ENCODE results near the gene MOB3A.

Gene MOB3A

DNA sequence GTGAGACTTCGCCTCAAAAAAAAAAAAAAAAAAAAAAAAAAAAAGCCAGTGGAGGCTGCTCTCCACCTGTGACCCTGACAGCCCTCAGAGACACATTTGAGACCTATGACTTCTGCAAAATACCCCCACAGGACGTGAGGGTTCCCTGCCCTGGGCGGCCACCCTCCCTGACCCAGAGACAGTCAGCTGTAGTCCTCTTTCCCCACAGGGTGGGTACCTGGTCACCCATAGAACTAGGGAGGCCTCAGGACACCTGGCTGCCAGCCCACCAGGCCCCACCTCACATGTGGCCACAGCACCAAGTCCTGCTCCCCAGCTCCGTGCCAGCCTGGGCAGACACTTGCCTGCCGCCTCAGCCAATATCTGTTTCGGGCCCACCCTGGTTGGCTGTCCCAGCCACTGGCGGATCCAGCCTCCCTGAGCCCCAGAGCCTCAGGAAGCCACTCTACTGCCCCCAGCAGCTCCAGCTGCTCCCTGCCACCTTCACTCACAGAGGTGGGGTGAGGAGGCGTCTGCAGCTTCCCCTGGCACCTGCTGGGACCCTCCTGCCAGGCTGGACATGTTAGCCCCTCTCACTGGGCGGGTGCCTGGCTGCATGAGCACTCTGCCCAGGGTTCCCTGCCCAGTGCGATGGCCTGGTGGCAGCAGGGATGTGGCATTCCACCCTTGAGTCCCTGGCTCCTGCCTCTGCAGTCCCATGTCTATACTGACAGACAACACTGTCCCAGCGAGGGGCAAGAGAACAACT, 52.0 kb downstream of the MOB3A start:
- TF ChIP-seq, protein P1, sequence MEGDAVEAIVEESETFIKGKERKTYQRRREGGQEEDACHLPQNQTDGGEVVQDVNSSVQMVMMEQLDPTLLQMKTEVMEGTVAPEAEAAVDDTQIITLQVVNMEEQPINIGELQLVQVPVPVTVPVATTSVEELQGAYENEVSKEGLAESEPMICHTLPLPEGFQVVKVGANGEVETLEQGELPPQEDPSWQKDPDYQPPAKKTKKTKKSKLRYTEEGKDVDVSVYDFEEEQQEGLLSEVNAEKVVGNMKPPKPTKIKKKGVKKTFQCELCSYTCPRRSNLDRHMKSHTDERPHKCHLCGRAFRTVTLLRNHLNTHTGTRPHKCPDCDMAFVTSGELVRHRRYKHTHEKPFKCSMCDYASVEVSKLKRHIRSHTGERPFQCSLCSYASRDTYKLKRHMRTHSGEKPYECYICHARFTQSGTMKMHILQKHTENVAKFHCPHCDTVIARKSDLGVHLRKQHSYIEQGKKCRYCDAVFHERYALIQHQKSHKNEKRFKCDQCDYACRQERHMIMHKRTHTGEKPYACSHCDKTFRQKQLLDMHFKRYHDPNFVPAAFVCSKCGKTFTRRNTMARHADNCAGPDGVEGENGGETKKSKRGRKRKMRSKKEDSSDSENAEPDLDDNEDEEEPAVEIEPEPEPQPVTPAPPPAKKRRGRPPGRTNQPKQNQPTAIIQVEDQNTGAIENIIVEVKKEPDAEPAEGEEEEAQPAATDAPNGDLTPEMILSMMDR (IDR thresholded peaks at IDR 0.05; ENCODE audit: control insufficient read depth, extremely low read depth, insufficient read depth) = no peak
- H3K4me3 ChIP-seq (ENCODE audit: low read depth, low read length) = no peak overlapping the region
- no peak for DNase-seq (ENCODE audit: low read depth)

- DNase-seq (ENCODE audit: low read depth) = no peak
- peak overlapping the region; percentile 17; the same call in 1 of the 2 replicates for H3K4me3 ChIP-seq (ENCODE audit: low read depth, low read length)
Measured at GRCh38 chr19:2043251-2043641, 52.9 kb downstream of the MOB3A start.

GRCh38 chr19:2042485-2043250, 53.5 kb downstream of the MOB3A start:
- TF ChIP-seq, protein P1 (IDR thresholded peaks at IDR 0.05; ENCODE audit: control insufficient read depth, extremely low read depth, insufficient read depth) = no peak
- no peak for DNase-seq (ENCODE audit: low read depth)
- H3K4me3 ChIP-seq (ENCODE audit: low read depth, low read length) = peak overlapping the region; percentile 26; the same call in 1 of the 2 replicates

More at GRCh38 chr19:2043251-2043641, 52.9 kb downstream of the MOB3A start:
- TF ChIP-seq, protein P1 (IDR thresholded peaks at IDR 0.05; ENCODE audit: control insufficient read depth, extremely low read depth, insufficient read depth) = no peak

DNA sequence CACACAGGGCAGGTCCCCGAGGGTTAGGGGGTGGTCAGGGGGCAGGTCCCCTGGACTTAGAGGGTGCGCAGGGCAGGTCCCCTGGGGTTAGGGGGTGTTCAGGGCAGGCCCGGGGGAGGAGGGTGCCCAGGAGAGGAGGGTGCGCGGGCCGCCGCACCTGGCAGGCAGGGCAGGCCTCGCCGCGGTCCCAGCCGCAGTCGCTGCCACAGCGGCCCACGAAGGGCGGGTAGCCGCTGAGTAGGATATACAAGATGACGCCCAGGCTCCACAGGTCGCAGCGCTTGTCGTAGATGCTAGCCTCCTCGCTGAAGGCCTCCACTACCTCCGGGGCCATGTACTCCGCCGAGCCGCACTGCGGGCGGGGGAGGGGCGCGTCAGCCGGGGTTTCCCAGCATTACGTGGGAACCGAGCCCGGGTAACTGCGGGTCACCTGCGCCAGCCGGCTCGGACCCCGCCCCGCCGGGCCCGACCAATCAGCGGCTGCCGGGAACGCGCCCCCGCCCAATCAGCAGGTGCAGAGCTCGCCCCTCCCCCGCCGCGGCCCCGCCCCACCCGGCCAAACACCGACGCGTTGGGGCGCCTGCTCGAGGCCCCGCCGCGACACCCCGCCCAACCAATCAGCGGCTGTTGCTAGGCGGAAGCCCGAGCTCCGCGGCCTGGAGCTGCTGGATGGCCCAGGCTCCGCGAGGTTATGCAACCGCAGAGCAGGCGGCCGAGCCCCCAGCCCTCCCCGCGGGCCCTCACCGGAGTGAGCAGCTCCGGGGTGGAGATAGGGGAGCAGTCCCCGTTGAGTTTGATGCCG, 54.2 kb downstream of the MOB3A start:
- peak overlapping the region; percentile 55 for H3K4me3 ChIP-seq (ENCODE audit: low read depth, low read length)
- TF ChIP-seq, protein P1 (IDR thresholded peaks at IDR 0.05; ENCODE audit: control insufficient read depth, extremely low read depth, insufficient read depth) = no peak
- peak; percentile 91 for DNase-seq (ENCODE audit: low read depth)

GRCh38 chr19:2041433-2041682, 54.8 kb downstream of the MOB3A start:
- no peak for DNase-seq (ENCODE audit: low read depth)
- peak overlapping the region; percentile 55 for H3K4me3 ChIP-seq (ENCODE audit: low read depth, low read length)
- TF ChIP-seq, protein P1 (IDR thresholded peaks at IDR 0.05; ENCODE audit: control insufficient read depth, extremely low read depth, insufficient read depth) = no peak

- peak overlapping the region; percentile 55 for H3K4me3 ChIP-seq (ENCODE audit: low read depth, low read length)
- DNase-seq (ENCODE audit: low read depth) = no peak
- TF ChIP-seq, protein P1 (IDR thresholded peaks at IDR 0.05; ENCODE audit: control insufficient read depth, extremely low read depth, insufficient read depth) = no peak
Measured at GRCh38 chr19:2040647-2041432, 55.3 kb downstream of the MOB3A start.

All from LNCaP clone FGC (cell line).